GM23338 (cell line): ENCODE measurements around the gene GPAM. TPM values are rescaled to one million over a fixed set of nuclear protein-coding genes. Genes with fewer than 3 reads are reported as not detected.
A peak's percentile ranks its signal among the peaks of the same experiment; 100 is the strongest.

Experiments used
- ATAC-seq: fragments of 200-7000 bp; cut with Tn5 transposase; 3 replicates; pipeline ENCODE4 v1.9.1; 2020
- DNase-seq: peaks from one replicate; pipeline ENCODE4 v3.0.0-alpha.2; 2015; ENCODE audit warnings: low spot score
- H2AFZ ChIP-seq: fragments of 200-600 bp; sonication (generic); 2 replicates; pipeline ENCODE4 v1.8.0; 2016; ENCODE audit warnings: antibody characterized with exemption, mild to moderate bottlenecking, moderate library complexity
- H3F3A ChIP-seq: fragments of 200-600 bp; sonication (generic); replicated peaks from 2 replicates; pipeline ENCODE4 v1.8.0; 2017; ENCODE audit warnings: antibody characterized with exemption, mixed run types, low read depth
- H3K27ac ChIP-seq: fragments of 200-600 bp; sonication (generic); 2 replicates; pipeline ENCODE4 v1.6.1; 2016; ENCODE audit warnings: low read depth
- H3K27me3 ChIP-seq: fragments of 200-600 bp; sonication (generic); 2 replicates; pipeline ENCODE4 v1.8.0; 2016; ENCODE audit warnings: mild to moderate bottlenecking, mixed run types, moderate library complexity; ENCODE audit not compliant: insufficient read depth
- H3K36me3 ChIP-seq: fragments of 200-600 bp; sonication (generic); 2 replicates; pipeline ENCODE4 v1.8.0; 2016; ENCODE audit warnings: mild to moderate bottlenecking; ENCODE audit not compliant: insufficient read depth
- H3K4me1 ChIP-seq: fragments of 200-600 bp; sonication (generic); 2 replicates; pipeline ENCODE4 v1.8.0; 2016; ENCODE audit warnings: mild to moderate bottlenecking, moderate library complexity; ENCODE audit not compliant: insufficient read depth
- H3K4me2 ChIP-seq: fragments of 200-600 bp; sonication (generic); 2 replicates; pipeline ENCODE4 v1.7.1; 2017; ENCODE audit warnings: mixed run types
- H3K4me3 ChIP-seq: fragments of 200-600 bp; sonication (generic); 2 replicates; pipeline ENCODE4 v1.6.1; 2016; ENCODE audit warnings: mixed run types
- H3K79me2 ChIP-seq: fragments of 200-600 bp; sonication (generic); replicated peaks from 2 replicates; pipeline ENCODE4 v1.8.0; 2017; ENCODE audit warnings: mild to moderate bottlenecking; ENCODE audit not compliant: insufficient read depth
- H3K9me2 ChIP-seq: fragments of 200-600 bp; sonication (generic); 2 replicates; pipeline ENCODE4 v1.8.0; 2017; ENCODE audit not compliant: insufficient read depth
- H4K20me1 ChIP-seq: fragments of 200-600 bp; sonication (generic); replicated peaks from 2 replicates; pipeline ENCODE4 v1.8.0; 2017; ENCODE audit warnings: mild to moderate bottlenecking; ENCODE audit not compliant: insufficient read depth
- H3K27ac Mint-ChIP-seq: 2 replicates; pipeline ENCODE4 v1.8.0; 2020; ENCODE audit warnings: inconsistent platforms, mild to moderate bottlenecking, moderate library complexity, mixed read lengths
- H3K27me3 Mint-ChIP-seq: 3 replicates; pipeline ENCODE4 v1.8.0; 2022; ENCODE audit warnings: low read depth, mild to moderate bottlenecking, moderate library complexity, mixed read lengths, inconsistent platforms; ENCODE audit not compliant: insufficient read depth, poor library complexity
- H3K36me3 Mint-ChIP-seq: 3 replicates; pipeline ENCODE4 v1.8.0; 2021; ENCODE audit warnings: low read depth, mild to moderate bottlenecking, inconsistent platforms, moderate library complexity, mixed read lengths
- H3K4me1 Mint-ChIP-seq: 3 replicates; pipeline ENCODE4 v1.8.0; 2020; ENCODE audit warnings: mild to moderate bottlenecking, inconsistent platforms, mixed read lengths
- H3K4me3 Mint-ChIP-seq: 3 replicates; pipeline ENCODE4 v1.8.0; 2021; ENCODE audit warnings: moderate library complexity, mild to moderate bottlenecking, inconsistent platforms, mixed read lengths
- H3K9me3 Mint-ChIP-seq: 3 replicates; pipeline ENCODE4 v1.8.0; 2020; ENCODE audit warnings: moderate library complexity, mild to moderate bottlenecking, inconsistent platforms, mixed read lengths
- CREB1 ChIP-seq: fragments of 250-450 bp; sonication (Bioruptor Pico); IDR thresholded peaks from 2 replicates; pipeline ENCODE4 v1.5.0; 2020; ENCODE audit warnings: low read depth, mild to moderate bottlenecking, moderate library complexity
- EZH2 ChIP-seq: fragments of 200-600 bp; sonication (generic); IDR thresholded peaks from one replicate; pipeline ENCODE4 v1.8.0; 2017; ENCODE audit warnings: antibody characterized with exemption, mild to moderate bottlenecking, low read depth; ENCODE audit not compliant: unreplicated experiment
- EZH2phosphoT487 ChIP-seq: fragments of 200-600 bp; sonication (generic); IDR thresholded peaks from one replicate; pipeline ENCODE4 v1.8.1; 2018; ENCODE audit warnings: antibody characterized with exemption; ENCODE audit not compliant: unreplicated experiment
- JUNB ChIP-seq: IDR thresholded peaks from one replicate; pipeline ENCODE4 v1.6.1; 2016; ENCODE audit warnings: antibody characterized with exemption; ENCODE audit not compliant: unreplicated experiment
- NANOG ChIP-seq: IDR thresholded peaks from 2 replicates; pipeline ENCODE4 v1.6.1; 2016; ENCODE audit warnings: antibody characterized with exemption, borderline replicate concordance
- STAT1 ChIP-seq: IDR thresholded peaks from one replicate; pipeline ENCODE4 v1.6.1; 2016; ENCODE audit warnings: antibody characterized with exemption; ENCODE audit not compliant: unreplicated experiment
- ZNF114 ChIP-seq: fragments of 250-450 bp; sonication (Bioruptor Pico); IDR thresholded peaks from 2 replicates; pipeline ENCODE4 v1.5.0; 2020; ENCODE audit warnings: mild to moderate bottlenecking, moderate library complexity
- ZNF331 ChIP-seq: fragments of 250-450 bp; sonication (Bioruptor Pico); IDR thresholded peaks from 2 replicates; pipeline ENCODE4 v1.5.0; 2020; ENCODE audit warnings: low read depth, mild to moderate bottlenecking, moderate library complexity
- long read RNA-seq: library from polyadenylated mRNA; unstranded; transcript quantifications from one replicate; pipeline ENCODE4 v2.0.0, GENCODE V29; 2020; ENCODE audit not compliant: unreplicated experiment
- polyA plus RNA-seq: library from polyadenylated mRNA; unstranded; fragments of >200 nt; fragmentation: Nextera tagmentation; extraction: Ambion mirVana; gene quantifications from 2 replicates; pipeline ENCODE4 v1.2.1, GENCODE V29; 2016
- total RNA-seq: library from RNA; depleted of rRNA; stranded (reverse); fragments of >200 nt; shearing (Covaris generic); gene quantifications from 2 replicates; pipeline ENCODE4 v1.2.3, GENCODE V29; 2014; rRNA removed
- TF ChIP-seq, protein P1 (sequence below): IDR thresholded peaks from 2 replicates; pipeline ENCODE4 v1.6.1; 2016; ENCODE audit warnings: antibody characterized with exemption
- TF ChIP-seq, protein P2 (sequence below): IDR thresholded peaks from one replicate; pipeline ENCODE4 v1.6.1; 2018; ENCODE audit warnings: antibody characterized with exemption; ENCODE audit not compliant: unreplicated experiment
- TF ChIP-seq, protein P3 (sequence below): fragments of 250-450 bp; sonication (Bioruptor Pico); IDR thresholded peaks from 2 replicates; pipeline ENCODE4 v1.5.0; 2020; ENCODE audit warnings: mild to moderate bottlenecking, moderate library complexity

GPAM gene, protein sequence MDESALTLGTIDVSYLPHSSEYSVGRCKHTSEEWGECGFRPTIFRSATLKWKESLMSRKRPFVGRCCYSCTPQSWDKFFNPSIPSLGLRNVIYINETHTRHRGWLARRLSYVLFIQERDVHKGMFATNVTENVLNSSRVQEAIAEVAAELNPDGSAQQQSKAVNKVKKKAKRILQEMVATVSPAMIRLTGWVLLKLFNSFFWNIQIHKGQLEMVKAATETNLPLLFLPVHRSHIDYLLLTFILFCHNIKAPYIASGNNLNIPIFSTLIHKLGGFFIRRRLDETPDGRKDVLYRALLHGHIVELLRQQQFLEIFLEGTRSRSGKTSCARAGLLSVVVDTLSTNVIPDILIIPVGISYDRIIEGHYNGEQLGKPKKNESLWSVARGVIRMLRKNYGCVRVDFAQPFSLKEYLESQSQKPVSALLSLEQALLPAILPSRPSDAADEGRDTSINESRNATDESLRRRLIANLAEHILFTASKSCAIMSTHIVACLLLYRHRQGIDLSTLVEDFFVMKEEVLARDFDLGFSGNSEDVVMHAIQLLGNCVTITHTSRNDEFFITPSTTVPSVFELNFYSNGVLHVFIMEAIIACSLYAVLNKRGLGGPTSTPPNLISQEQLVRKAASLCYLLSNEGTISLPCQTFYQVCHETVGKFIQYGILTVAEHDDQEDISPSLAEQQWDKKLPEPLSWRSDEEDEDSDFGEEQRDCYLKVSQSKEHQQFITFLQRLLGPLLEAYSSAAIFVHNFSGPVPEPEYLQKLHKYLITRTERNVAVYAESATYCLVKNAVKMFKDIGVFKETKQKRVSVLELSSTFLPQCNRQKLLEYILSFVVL
- total RNA-seq: 16.6 and 18.1 TPM in 2 replicates
- polyA plus RNA-seq: 4.6 and 5.5 TPM in 2 replicates
- long read RNA-seq, partial matches to known transcripts: 0 of 2 reads
- long read RNA-seq, other reads (novel, unspliced or antisense): 2 of 2 reads

DNA sequence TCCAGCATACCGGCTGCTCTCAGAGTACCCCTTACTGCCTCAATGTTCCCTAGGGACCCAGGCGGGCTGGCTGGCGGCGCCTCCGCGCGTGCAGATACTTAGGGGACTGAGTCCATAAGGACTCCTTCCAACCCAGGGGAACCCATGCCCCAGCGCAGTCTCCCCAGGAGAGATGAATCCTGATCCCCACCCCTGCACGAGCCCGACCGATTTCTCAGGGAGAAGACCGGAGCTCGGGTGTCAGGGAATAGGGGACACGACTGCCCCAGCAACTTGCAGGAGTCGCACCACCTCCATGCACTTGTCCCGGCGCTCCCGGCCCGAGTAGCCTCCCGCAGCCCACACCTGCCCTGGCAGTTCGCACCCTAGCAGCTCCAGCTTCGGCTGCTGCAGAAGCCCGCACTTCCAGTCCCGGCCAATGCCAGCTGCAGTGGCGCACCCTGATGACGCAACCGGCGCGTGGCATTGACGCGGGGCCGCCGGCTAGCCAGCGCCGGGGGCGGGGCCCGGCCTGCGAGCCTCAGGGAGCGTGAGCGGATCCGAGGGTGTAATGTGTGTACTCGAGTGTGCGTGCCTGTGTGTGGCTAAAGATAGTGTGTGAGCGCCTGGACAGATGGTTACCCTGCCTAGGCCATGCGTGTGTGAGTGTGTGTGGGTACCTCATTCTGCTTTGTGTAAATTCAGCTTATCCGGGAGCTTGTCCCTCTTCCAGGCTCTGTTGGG is at the start of gene GPAM:
Gene GPAM, minus strand, starts transcription at position 437 of the 723 bp plus-strand sequence. CDS start 1,981 bp downstream, outside the sequence.
- Histone ChIP-seq H3K4me1 (peaks cover 18% of the 10 kb centered on the region; the same call in 1 of the 2 replicates), H3K79me2 (no peaks in the 10 kb centered on the region; the same call in 1 of the 2 replicates), H4K20me1 (no peaks in the 10 kb centered on the region), H2AFZ (peak within 1 kb of the TSS; percentile 92), H3K9me2 (no peaks in the 10 kb centered on the region), H3K36me3 (peaks cover 8% of the 10 kb centered on the region; the same call in 1 of the 2 replicates), H3K4me2 (peak within 1 kb of the TSS; percentile 89), H3F3A (no peaks in the 10 kb centered on the region), H3K4me3 (peak within 1 kb of the TSS; percentile 76), H3K27me3 (no peaks in the 10 kb centered on the region), H3K27ac (peak within 1 kb of the TSS; percentile 48; the same call in 1 of the 2 replicates)
- H3K27ac Mint-ChIP-seq: peak within 1 kb of the TSS; percentile 93
- peaks cover 20% of the 10 kb centered on the region for H3K36me3 Mint-ChIP-seq
- peaks cover 13% of the 10 kb centered on the region; the same call in 2 of the 3 replicates for H3K9me3 Mint-ChIP-seq
- H3K4me1 Mint-ChIP-seq: peaks cover 17% of the 10 kb centered on the region; the same call in 2 of the 3 replicates
- ATAC-seq (peak; percentile 96), DNase-seq (peak; percentile 93)
- H3K27me3 Mint-ChIP-seq: peaks cover 7% of the 10 kb centered on the region
- peak within 1 kb of the TSS; percentile 84 for H3K4me3 Mint-ChIP-seq
- no peak for TF ChIP-seq EZH2
- TF ChIP-seq NANOG: no peak
- TF ChIP-seq CREB1 (CRISPR knock-in tag): peak; percentile 100
- TF ChIP-seq JUNB: no peak
- TF ChIP-seq, protein P1, sequence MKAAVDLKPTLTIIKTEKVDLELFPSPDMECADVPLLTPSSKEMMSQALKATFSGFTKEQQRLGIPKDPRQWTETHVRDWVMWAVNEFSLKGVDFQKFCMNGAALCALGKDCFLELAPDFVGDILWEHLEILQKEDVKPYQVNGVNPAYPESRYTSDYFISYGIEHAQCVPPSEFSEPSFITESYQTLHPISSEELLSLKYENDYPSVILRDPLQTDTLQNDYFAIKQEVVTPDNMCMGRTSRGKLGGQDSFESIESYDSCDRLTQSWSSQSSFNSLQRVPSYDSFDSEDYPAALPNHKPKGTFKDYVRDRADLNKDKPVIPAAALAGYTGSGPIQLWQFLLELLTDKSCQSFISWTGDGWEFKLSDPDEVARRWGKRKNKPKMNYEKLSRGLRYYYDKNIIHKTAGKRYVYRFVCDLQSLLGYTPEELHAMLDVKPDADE: peak; percentile 62; the same call in 1 of the 2 replicates
- no peak for TF ChIP-seq ZNF114 (CRISPR knock-in tag)
- no peak for TF ChIP-seq STAT1
- TF ChIP-seq, protein P2, sequence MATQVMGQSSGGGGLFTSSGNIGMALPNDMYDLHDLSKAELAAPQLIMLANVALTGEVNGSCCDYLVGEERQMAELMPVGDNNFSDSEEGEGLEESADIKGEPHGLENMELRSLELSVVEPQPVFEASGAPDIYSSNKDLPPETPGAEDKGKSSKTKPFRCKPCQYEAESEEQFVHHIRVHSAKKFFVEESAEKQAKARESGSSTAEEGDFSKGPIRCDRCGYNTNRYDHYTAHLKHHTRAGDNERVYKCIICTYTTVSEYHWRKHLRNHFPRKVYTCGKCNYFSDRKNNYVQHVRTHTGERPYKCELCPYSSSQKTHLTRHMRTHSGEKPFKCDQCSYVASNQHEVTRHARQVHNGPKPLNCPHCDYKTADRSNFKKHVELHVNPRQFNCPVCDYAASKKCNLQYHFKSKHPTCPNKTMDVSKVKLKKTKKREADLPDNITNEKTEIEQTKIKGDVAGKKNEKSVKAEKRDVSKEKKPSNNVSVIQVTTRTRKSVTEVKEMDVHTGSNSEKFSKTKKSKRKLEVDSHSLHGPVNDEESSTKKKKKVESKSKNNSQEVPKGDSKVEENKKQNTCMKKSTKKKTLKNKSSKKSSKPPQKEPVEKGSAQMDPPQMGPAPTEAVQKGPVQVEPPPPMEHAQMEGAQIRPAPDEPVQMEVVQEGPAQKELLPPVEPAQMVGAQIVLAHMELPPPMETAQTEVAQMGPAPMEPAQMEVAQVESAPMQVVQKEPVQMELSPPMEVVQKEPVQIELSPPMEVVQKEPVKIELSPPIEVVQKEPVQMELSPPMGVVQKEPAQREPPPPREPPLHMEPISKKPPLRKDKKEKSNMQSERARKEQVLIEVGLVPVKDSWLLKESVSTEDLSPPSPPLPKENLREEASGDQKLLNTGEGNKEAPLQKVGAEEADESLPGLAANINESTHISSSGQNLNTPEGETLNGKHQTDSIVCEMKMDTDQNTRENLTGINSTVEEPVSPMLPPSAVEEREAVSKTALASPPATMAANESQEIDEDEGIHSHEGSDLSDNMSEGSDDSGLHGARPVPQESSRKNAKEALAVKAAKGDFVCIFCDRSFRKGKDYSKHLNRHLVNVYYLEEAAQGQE: no peak
- TF ChIP-seq, protein P3, sequence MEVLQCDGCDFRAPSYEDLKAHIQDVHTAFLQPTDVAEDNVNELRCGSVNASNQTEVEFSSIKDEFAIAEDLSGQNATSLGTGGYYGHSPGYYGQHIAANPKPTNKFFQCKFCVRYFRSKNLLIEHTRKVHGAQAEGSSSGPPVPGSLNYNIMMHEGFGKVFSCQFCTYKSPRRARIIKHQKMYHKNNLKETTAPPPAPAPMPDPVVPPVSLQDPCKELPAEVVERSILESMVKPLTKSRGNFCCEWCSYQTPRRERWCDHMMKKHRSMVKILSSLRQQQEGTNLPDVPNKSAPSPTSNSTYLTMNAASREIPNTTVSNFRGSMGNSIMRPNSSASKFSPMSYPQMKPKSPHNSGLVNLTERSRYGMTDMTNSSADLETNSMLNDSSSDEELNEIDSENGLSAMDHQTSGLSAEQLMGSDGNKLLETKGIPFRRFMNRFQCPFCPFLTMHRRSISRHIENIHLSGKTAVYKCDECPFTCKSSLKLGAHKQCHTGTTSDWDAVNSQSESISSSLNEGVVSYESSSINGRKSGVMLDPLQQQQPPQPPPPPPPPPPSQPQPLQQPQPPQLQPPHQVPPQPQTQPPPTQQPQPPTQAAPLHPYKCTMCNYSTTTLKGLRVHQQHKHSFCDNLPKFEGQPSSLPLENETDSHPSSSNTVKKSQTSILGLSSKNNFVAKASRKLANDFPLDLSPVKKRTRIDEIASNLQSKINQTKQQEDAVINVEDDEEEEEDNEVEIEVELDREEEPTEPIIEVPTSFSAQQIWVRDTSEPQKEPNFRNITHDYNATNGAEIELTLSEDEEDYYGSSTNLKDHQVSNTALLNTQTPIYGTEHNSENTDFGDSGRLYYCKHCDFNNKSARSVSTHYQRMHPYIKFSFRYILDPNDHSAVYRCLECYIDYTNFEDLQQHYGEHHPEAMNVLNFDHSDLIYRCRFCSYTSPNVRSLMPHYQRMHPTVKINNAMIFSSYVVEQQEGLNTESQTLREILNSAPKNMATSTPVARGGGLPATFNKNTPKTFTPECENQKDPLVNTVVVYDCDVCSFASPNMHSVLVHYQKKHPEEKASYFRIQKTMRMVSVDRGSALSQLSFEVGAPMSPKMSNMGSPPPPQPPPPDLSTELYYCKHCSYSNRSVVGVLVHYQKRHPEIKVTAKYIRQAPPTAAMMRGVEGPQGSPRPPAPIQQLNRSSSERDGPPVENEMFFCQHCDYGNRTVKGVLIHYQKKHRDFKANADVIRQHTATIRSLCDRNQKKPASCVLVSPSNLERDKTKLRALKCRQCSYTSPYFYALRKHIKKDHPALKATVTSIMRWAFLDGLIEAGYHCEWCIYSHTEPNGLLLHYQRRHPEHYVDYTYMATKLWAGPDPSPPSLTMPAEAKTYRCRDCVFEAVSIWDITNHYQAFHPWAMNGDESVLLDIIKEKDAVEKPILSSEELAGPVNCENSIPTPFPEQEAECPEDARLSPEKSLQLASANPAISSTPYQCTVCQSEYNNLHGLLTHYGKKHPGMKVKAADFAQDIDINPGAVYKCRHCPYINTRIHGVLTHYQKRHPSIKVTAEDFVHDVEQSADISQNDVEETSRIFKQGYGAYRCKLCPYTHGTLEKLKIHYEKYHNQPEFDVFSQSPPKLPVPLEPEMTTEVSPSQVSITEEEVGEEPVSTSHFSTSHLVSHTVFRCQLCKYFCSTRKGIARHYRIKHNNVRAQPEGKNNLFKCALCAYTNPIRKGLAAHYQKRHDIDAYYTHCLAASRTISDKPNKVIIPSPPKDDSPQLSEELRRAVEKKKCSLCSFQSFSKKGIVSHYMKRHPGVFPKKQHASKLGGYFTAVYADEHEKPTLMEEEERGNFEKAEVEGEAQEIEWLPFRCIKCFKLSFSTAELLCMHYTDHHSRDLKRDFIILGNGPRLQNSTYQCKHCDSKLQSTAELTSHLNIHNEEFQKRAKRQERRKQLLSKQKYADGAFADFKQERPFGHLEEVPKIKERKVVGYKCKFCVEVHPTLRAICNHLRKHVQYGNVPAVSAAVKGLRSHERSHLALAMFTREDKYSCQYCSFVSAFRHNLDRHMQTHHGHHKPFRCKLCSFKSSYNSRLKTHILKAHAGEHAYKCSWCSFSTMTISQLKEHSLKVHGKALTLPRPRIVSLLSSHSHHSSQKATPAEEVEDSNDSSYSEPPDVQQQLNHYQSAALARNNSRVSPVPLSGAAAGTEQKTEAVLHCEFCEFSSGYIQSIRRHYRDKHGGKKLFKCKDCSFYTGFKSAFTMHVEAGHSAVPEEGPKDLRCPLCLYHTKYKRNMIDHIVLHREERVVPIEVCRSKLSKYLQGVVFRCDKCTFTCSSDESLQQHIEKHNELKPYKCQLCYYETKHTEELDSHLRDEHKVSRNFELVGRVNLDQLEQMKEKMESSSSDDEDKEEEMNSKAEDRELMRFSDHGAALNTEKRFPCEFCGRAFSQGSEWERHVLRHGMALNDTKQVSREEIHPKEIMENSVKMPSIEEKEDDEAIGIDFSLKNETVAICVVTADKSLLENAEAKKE: no peak
- no peak for TF ChIP-seq EZH2phosphoT487
- 0 out of 2 replicates have a peak, but pooled peaks have one; percentile 5 for TF ChIP-seq ZNF331 (CRISPR knock-in tag)
